ENCODE data around the gene ERN1. TPM values are rescaled to one million over a fixed set of nuclear protein-coding genes. Genes with fewer than 3 reads are reported as not detected.
A peak's percentile ranks its signal among the peaks of the same experiment; 100 is the strongest.

Gene ERN1
- total and polyA plus RNA-seq, 2 of the 13 experiments (the other 11 are each of a cell fraction or from before 2014, with no cell fraction given) = 6.0 to 12.7 TPM

GRCh38 chr17:63989622-63990345, 140.2 kb downstream of the ERN1 start (continued):
- no peak for TF ChIP-seq REPIN1 (CRISPR knock-in tag; IDR thresholded peaks at IDR 0.05; ENCODE audit: borderline replicate concordance, low read depth)
- 0 out of 2 replicates have a peak, but pooled peaks have one; percentile 0 for TF ChIP-seq SMC3 (IDR thresholded peaks at IDR 0.05; ENCODE audit: low read length)
- TF ChIP-seq AKAP8 (CRISPR knock-in tag; IDR thresholded peaks at IDR 0.05) = no peak
- 0 out of 2 replicates have a peak, but pooled peaks have one; percentile 62 for TF ChIP-seq NFE2L1 (CRISPR knock-in tag; IDR thresholded peaks at IDR 0.05; ENCODE audit: borderline replicate concordance)
- TF ChIP-seq ATF1 (CRISPR knock-in tag; IDR thresholded peaks at IDR 0.05) = no peak
- TF ChIP-seq MAX (IDR thresholded peaks at IDR 0.05) = no peak
- TF ChIP-seq ZNF121 (CRISPR knock-in tag; IDR thresholded peaks at IDR 0.05) = no peak
- no peak for TF ChIP-seq NFKBIZ (CRISPR knock-in tag; IDR thresholded peaks at IDR 0.05)
- TF ChIP-seq YY1 (IDR thresholded peaks at IDR 0.05; ENCODE audit: insufficient read depth, insufficient replicate concordance, low read depth, low read length) = no peak
- TF ChIP-seq ZSCAN9 (CRISPR knock-in tag; IDR thresholded peaks at IDR 0.05; ENCODE audit: borderline replicate concordance) = no peak
- 0 out of 2 replicates have a peak, but pooled peaks have one; percentile 9 for TF ChIP-seq MYC (CRISPR knock-in tag; IDR thresholded peaks at IDR 0.05; ENCODE audit: borderline replicate concordance)
- no peak for TF ChIP-seq NPAS2 (CRISPR knock-in tag; IDR thresholded peaks at IDR 0.05; ENCODE audit: borderline replicate concordance)
- TF ChIP-seq ZNF646 (CRISPR knock-in tag; IDR thresholded peaks at IDR 0.05) = 0 out of 2 replicates have a peak, but pooled peaks have one; percentile 15
- no peak for TF ChIP-seq NCOA2 (CRISPR knock-in tag; IDR thresholded peaks at IDR 0.05)

Small RNA genes lying within 50 kb of the gene (small RNA-seq; reads per million reads assigned to genes)
- gene SNORD104 (ENCODE audit: insufficient read depth in 2 of 3, insufficient read length in 3 of 3, low read depth in 2 of 3, low replicate concordance in 1 of 3) = 1,808 to 22,306 (median 6,729) reads per million in 3 experiments

Other genes starting within 250 kb of the ERN1 start
- gene GH2, start 248.2 kb downstream of the ERN1 start, total RNA-seq (2016; rRNA removed; fragmentation: Illumina TruSeq; extraction: Trizol) = not detected in 2 replicates
- not detected in 2 replicates for gene GH2, start 248.2 kb downstream of the ERN1 start, polyA plus RNA-seq (2011; rRNA removed)
- not detected in 2 replicates for gene CSH1, start 233.6 kb downstream of the ERN1 start, total RNA-seq (2016; rRNA removed; fragmentation: Illumina TruSeq; extraction: Trizol)
- gene CSH1, start 233.6 kb downstream of the ERN1 start, polyA plus RNA-seq (2011; rRNA removed) = not detected in 2 replicates
- not detected in 2 replicates for gene CSHL1, start 218.9 kb downstream of the ERN1 start, total RNA-seq (2016; rRNA removed; fragmentation: Illumina TruSeq; extraction: Trizol)
- not detected in 2 replicates for gene CSHL1, start 218.9 kb downstream of the ERN1 start, polyA plus RNA-seq (2011; rRNA removed)
- gene GH1, start 211.3 kb downstream of the ERN1 start, total RNA-seq (2016; rRNA removed; fragmentation: Illumina TruSeq; extraction: Trizol) = not detected in 2 replicates
- gene GH1, start 211.3 kb downstream of the ERN1 start, polyA plus RNA-seq (2011; rRNA removed) = not detected in 2 replicates
- gene CD79B, start 197.8 kb downstream of the ERN1 start, total RNA-seq (2016; rRNA removed; fragmentation: Illumina TruSeq; extraction: Trizol) = not detected in 2 replicates
- 0.21 TPM in 1 of 2 replicates, not detected in the other for gene CD79B, start 197.8 kb downstream of the ERN1 start, polyA plus RNA-seq (2011; rRNA removed)
- gene SCN4A, start 157.2 kb downstream of the ERN1 start, total RNA-seq (2016; rRNA removed; fragmentation: Illumina TruSeq; extraction: Trizol) = 0.02 TPM in 1 of 2 replicates, not detected in the other
- gene SCN4A, start 157.2 kb downstream of the ERN1 start, polyA plus RNA-seq (2011; rRNA removed) = 0.03 and 0.04 TPM in 2 replicates
- gene PRR29, start 131.8 kb downstream of the ERN1 start, total RNA-seq (2016; rRNA removed; fragmentation: Illumina TruSeq; extraction: Trizol) = 0.07 and 0.11 TPM in 2 replicates
- gene PRR29, start 131.8 kb downstream of the ERN1 start, polyA plus RNA-seq (2011; rRNA removed) = 0.08 and 0.20 TPM in 2 replicates
- gene ICAM2, start 109.5 kb downstream of the ERN1 start, total RNA-seq (2016; rRNA removed; fragmentation: Illumina TruSeq; extraction: Trizol) = 7.9 and 10.9 TPM in 2 replicates
- gene ICAM2, start 109.5 kb downstream of the ERN1 start, polyA plus RNA-seq (2011; rRNA removed) = 20.8 and 21.4 TPM in 2 replicates
- 33.6 and 37.7 TPM in 2 replicates for gene TEX2, start 133.1 kb upstream of the ERN1 start, total RNA-seq (2016; rRNA removed; fragmentation: Illumina TruSeq; extraction: Trizol)
- 20.5 and 21.4 TPM in 2 replicates for gene TEX2, start 133.1 kb upstream of the ERN1 start, polyA plus RNA-seq (2011; rRNA removed)

Measured in HepG2 (cell line).